Ovary (tissue), 3 donors: ENCODE data around the gene POLK.

Experiments used
- EP300 ChIP-seq: sonication (generic); formaldehyde crosslinking; IDR thresholded peaks from one replicate; pipeline ENCODE4 v1.6.1; 2017; ENCODE audit warnings: antibody characterized with exemption
- TF ChIP-seq, protein P1 (sequence below), 3 donors: fragments of 450-650 bp in 2 of 3; fragments of 200-600 bp in 1 of 3; IDR thresholded peaks; one replicate each; pipeline versions ENCODE4 v1.5.1 to v1.8.0; 2016 to 2022; ENCODE audit warnings: antibody characterized with exemption in 3 of 3, mild to moderate bottlenecking in 1 of 3
- donor health status: DM: no; HTN: no; CAD: no.

GRCh38 chr5:75524591-75524990 is 12.9 kb downstream of the POLK start:
- no peak for TF ChIP-seq EP300
- TF ChIP-seq, protein P1, sequence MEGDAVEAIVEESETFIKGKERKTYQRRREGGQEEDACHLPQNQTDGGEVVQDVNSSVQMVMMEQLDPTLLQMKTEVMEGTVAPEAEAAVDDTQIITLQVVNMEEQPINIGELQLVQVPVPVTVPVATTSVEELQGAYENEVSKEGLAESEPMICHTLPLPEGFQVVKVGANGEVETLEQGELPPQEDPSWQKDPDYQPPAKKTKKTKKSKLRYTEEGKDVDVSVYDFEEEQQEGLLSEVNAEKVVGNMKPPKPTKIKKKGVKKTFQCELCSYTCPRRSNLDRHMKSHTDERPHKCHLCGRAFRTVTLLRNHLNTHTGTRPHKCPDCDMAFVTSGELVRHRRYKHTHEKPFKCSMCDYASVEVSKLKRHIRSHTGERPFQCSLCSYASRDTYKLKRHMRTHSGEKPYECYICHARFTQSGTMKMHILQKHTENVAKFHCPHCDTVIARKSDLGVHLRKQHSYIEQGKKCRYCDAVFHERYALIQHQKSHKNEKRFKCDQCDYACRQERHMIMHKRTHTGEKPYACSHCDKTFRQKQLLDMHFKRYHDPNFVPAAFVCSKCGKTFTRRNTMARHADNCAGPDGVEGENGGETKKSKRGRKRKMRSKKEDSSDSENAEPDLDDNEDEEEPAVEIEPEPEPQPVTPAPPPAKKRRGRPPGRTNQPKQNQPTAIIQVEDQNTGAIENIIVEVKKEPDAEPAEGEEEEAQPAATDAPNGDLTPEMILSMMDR (IDR thresholded peaks at IDR 0.05) = no peak
